IPS DF 6.9 (cell line): ENCODE data around the gene SERPINE3.

Source experiments
- DNase-seq: peaks from one replicate; pipeline ENCODE4 v3.0.0-alpha.2; 2013; ENCODE audit warnings: low read depth, low spot score
- H3K27ac ChIP-seq: one replicate; pipeline ENCODE4 v1.5.1; 2013; ENCODE audit warnings: low read length, control low read depth
- H3K27me3 ChIP-seq: 2 replicates; pipeline ENCODE4 v1.6.1; 2013; ENCODE audit warnings: mild to moderate bottlenecking, low read length; ENCODE audit not compliant: control insufficient read depth, insufficient read depth
- H3K36me3 ChIP-seq: 2 replicates; pipeline ENCODE4 v1.6.1; 2013; ENCODE audit warnings: low read length; ENCODE audit not compliant: control insufficient read depth, insufficient read depth
- H3K4me1 ChIP-seq: 2 replicates; pipeline ENCODE4 v1.6.1; 2013; ENCODE audit warnings: low read length; ENCODE audit not compliant: control insufficient read depth, insufficient read depth
- H3K4me3 ChIP-seq: 2 replicates; pipeline ENCODE4 v1.5.1; 2013; ENCODE audit warnings: mild to moderate bottlenecking, low read length
- H3K9me3 ChIP-seq: 2 replicates; pipeline ENCODE4 v1.6.1; 2013; ENCODE audit warnings: low read length, inconsistent platforms; ENCODE audit not compliant: control insufficient read depth, insufficient read depth
- WGBS: extraction: QIAGEN DNeasy Blood & Tissue Kit; methylation state at CpG from one replicate; pipeline ENCODE4 v1.1.7; 2013; ENCODE audit warnings: mixed read lengths, missing lambda C conversion rate; ENCODE audit not compliant: insufficient read length, insufficient coverage; 5-methylcytosine and 5-hydroxymethylcytosine counted together

SERPINE3 gene

GRCh38 chr13:51357928-51358595 is 18.6 kb downstream of the SERPINE3 start:
- Histone ChIP-seq H3K36me3 (no peaks in the 10 kb centered on the region), H3K4me1 (no peaks in the 10 kb centered on the region), H3K27me3 (no peaks in the 10 kb centered on the region), H3K27ac (no peak overlapping the region), H3K4me3 (no peak overlapping the region), H3K9me3 (no peaks in the 10 kb centered on the region)
- no peak for DNase-seq
- WGBS: no CpG with 5 or more reads among the region's 5 CpGs

- H3K27me3 ChIP-seq: no peaks in the 10 kb centered on the region
- no peaks in the 10 kb centered on the region for H3K9me3 ChIP-seq
- WGBS: no CpG with 5 or more reads among the region's 1 CpG
- H3K36me3 ChIP-seq: no peaks in the 10 kb centered on the region
- H3K4me3 ChIP-seq: no peak overlapping the region
- no peak for DNase-seq
- H3K27ac ChIP-seq: no peak overlapping the region
- H3K4me1 ChIP-seq: no peaks in the 10 kb centered on the region
Observed at GRCh38 chr13:51359352-51359751, 19.9 kb downstream of the SERPINE3 start.

- no CpG with 5 or more reads among the region's 1 CpG for WGBS
- Histone ChIP-seq H3K36me3 (no peaks in the 10 kb centered on the region), H3K27me3 (no peaks in the 10 kb centered on the region), H3K27ac (no peak overlapping the region), H3K4me3 (no peak overlapping the region), H3K4me1 (no peaks in the 10 kb centered on the region), H3K9me3 (no peaks in the 10 kb centered on the region)
- DNase-seq: no peak
Observed at GRCh38 chr13:51360489-51360888, 21.0 kb downstream of the SERPINE3 start.

GRCh38 chr13:51361106-51361505 is 21.6 kb downstream of the SERPINE3 start:
- no peak overlapping the region for H3K27ac ChIP-seq
- no peak overlapping the region for H3K4me3 ChIP-seq
- no peak for DNase-seq
- H3K9me3 ChIP-seq: no peaks in the 10 kb centered on the region
- H3K36me3 ChIP-seq: no peaks in the 10 kb centered on the region
- H3K27me3 ChIP-seq: no peaks in the 10 kb centered on the region
- no peaks in the 10 kb centered on the region for H3K4me1 ChIP-seq

GRCh38 chr13:51363625-51364024 is 24.1 kb downstream of the SERPINE3 start:
- Histone ChIP-seq H3K9me3 (no peaks in the 10 kb centered on the region), H3K27ac (no peak overlapping the region), H3K27me3 (no peaks in the 10 kb centered on the region), H3K4me3 (no peak overlapping the region), H3K36me3 (no peaks in the 10 kb centered on the region), H3K4me1 (no peaks in the 10 kb centered on the region)
- DNase-seq: no peak

- Histone ChIP-seq H3K4me3 (no peak overlapping the region), H3K27ac (no peak overlapping the region), H3K9me3 (no peaks in the 10 kb centered on the region), H3K36me3 (no peaks in the 10 kb centered on the region), H3K4me1 (no peaks in the 10 kb centered on the region), H3K27me3 (no peaks in the 10 kb centered on the region)
- no peak for DNase-seq
- WGBS: no CpG with 5 or more reads among the region's 3 CpGs
Observed at GRCh38 chr13:51364404-51365008, 25.0 kb downstream of the SERPINE3 start.

- no peaks in the 10 kb centered on the region for H3K9me3 ChIP-seq
- 100% methylated on average over 1 of the region's 2 CpGs for WGBS
- DNase-seq: no peak
- H3K27ac ChIP-seq: no peak overlapping the region
- no peak overlapping the region for H3K4me3 ChIP-seq
- H3K27me3 ChIP-seq: no peaks in the 10 kb centered on the region
- H3K36me3 ChIP-seq: peaks cover 7% of the 10 kb centered on the region; the same call in 1 of the 2 replicates
- H3K4me1 ChIP-seq: peaks cover 5% of the 10 kb centered on the region; the same call in 1 of the 2 replicates
Observed at GRCh38 chr13:51370116-51370515, 30.6 kb downstream of the SERPINE3 start.

GRCh38 chr13:51370811-51371210 is 31.3 kb downstream of the SERPINE3 start:
- H3K4me3 ChIP-seq: no peak overlapping the region
- peaks cover 7% of the 10 kb centered on the region; the same call in 1 of the 2 replicates for H3K36me3 ChIP-seq
- peaks cover 5% of the 10 kb centered on the region; the same call in 1 of the 2 replicates for H3K4me1 ChIP-seq
- H3K27ac ChIP-seq: no peak overlapping the region
- no peak for DNase-seq
- H3K9me3 ChIP-seq: no peaks in the 10 kb centered on the region
- no peaks in the 10 kb centered on the region for H3K27me3 ChIP-seq
- WGBS: no CpG with 5 or more reads among the region's 2 CpGs

GRCh38 chr13:51371768-51372399 is 32.4 kb downstream of the SERPINE3 start:
- H3K9me3 ChIP-seq: no peaks in the 10 kb centered on the region
- no peak for DNase-seq
- H3K4me3 ChIP-seq: no peak overlapping the region
- H3K36me3 ChIP-seq: peaks cover 7% of the 10 kb centered on the region; the same call in 1 of the 2 replicates
- H3K27ac ChIP-seq: no peak overlapping the region
- WGBS: 100% methylated on average over 1 of the region's 6 CpGs
- H3K27me3 ChIP-seq: no peaks in the 10 kb centered on the region
- H3K4me1 ChIP-seq: peaks cover 5% of the 10 kb centered on the region; the same call in 1 of the 2 replicates

GRCh38 chr13:51373451-51373850 is 34.0 kb downstream of the SERPINE3 start:
- WGBS: 100% methylated on average over 1 of the region's 2 CpGs
- peaks cover 7% of the 10 kb centered on the region; the same call in 1 of the 2 replicates for H3K36me3 ChIP-seq

More at GRCh38 chr13:51373451-51373850, 34.0 kb downstream of the SERPINE3 start:
- no peaks in the 10 kb centered on the region for H3K27me3 ChIP-seq
- H3K9me3 ChIP-seq: no peaks in the 10 kb centered on the region
- DNase-seq: no peak
- H3K4me1 ChIP-seq: peaks cover 5% of the 10 kb centered on the region; the same call in 1 of the 2 replicates
- no peak overlapping the region for H3K27ac ChIP-seq
- H3K4me3 ChIP-seq: no peak overlapping the region
